Hepatocyte (in vitro differentiated cells): ENCODE data around the gene GPM6B. TPM values are rescaled to one million over a fixed set of nuclear protein-coding genes. Genes with fewer than 3 reads are reported as not detected.

Experiments used
- DNase-seq: peaks from one replicate; pipeline ENCODE4 v3.0.0-alpha.2; 2016; ENCODE audit warnings: low spot score
- H2AFZ ChIP-seq: fragments of 200-600 bp; sonication (generic); 2 replicates; pipeline ENCODE4 v1.6.0; 2016; ENCODE audit warnings: antibody characterized with exemption, mild to moderate bottlenecking
- H3K27ac ChIP-seq: fragments of 200-600 bp; sonication (generic); 2 replicates; pipeline ENCODE4 v1.5.1; 2016; ENCODE audit warnings: mild to moderate bottlenecking
- H3K27me3 ChIP-seq: fragments of 200-600 bp; sonication (generic); 2 replicates; pipeline ENCODE4 v1.6.1; 2016
- H3K36me3 ChIP-seq: fragments of 200-600 bp; sonication (generic); replicated peaks from 2 replicates; pipeline ENCODE4 v1.5.1; 2016; ENCODE audit warnings: low read depth; ENCODE audit not compliant: insufficient read depth
- H3K4me1 ChIP-seq: fragments of 200-600 bp; sonication (generic); 2 replicates; pipeline ENCODE4 v1.5.1; 2016; ENCODE audit warnings: mild to moderate bottlenecking, moderate library complexity; ENCODE audit not compliant: insufficient read depth
- H3K4me2 ChIP-seq: fragments of 200-600 bp; sonication (generic); 2 replicates; pipeline ENCODE4 v1.6.0; 2016
- H3K4me3 ChIP-seq: fragments of 200-600 bp; sonication (generic); 2 replicates; pipeline ENCODE4 v1.5.1; 2016; ENCODE audit warnings: mild to moderate bottlenecking
- H3K79me2 ChIP-seq: fragments of 200-600 bp; sonication (generic); 2 replicates; pipeline ENCODE4 v1.6.0; 2017; ENCODE audit warnings: mild to moderate bottlenecking
- H3K9me2 ChIP-seq: fragments of 200-600 bp; sonication (generic); replicated peaks from 2 replicates; pipeline ENCODE4 v1.6.0; 2017; ENCODE audit warnings: mild to moderate bottlenecking; ENCODE audit not compliant: insufficient read depth
- H3K9me3 ChIP-seq: fragments of 200-600 bp; sonication (generic); 2 replicates; pipeline ENCODE4 v1.5.1; 2016; ENCODE audit warnings: low read depth, mild to moderate bottlenecking
- H4K20me1 ChIP-seq: fragments of 200-600 bp; sonication (generic); 2 replicates; pipeline ENCODE4 v1.6.0; 2016; ENCODE audit warnings: mild to moderate bottlenecking; ENCODE audit not compliant: insufficient read depth, poor library complexity, severe bottlenecking
- CTCF ChIP-seq: fragments of 200-600 bp; sonication (generic); IDR thresholded peaks from 2 replicates; pipeline ENCODE4 v1.5.1; 2016; ENCODE audit warnings: antibody characterized with exemption, mild to moderate bottlenecking; ENCODE audit not compliant: poor library complexity
- EZH2 ChIP-seq: fragments of 200-600 bp; sonication (generic); IDR thresholded peaks from 2 replicates; pipeline ENCODE4 v1.6.1; 2016; ENCODE audit warnings: antibody characterized with exemption, mild to moderate bottlenecking, borderline replicate concordance
- EZH2phosphoT487 ChIP-seq: fragments of 200-600 bp; sonication (generic); IDR thresholded peaks from one replicate; pipeline ENCODE4 v1.6.1; 2018; ENCODE audit warnings: antibody characterized with exemption, mild to moderate bottlenecking, low read depth, moderate library complexity; ENCODE audit not compliant: unreplicated experiment, severe bottlenecking
- WGBS: methylation state at CpG from one replicate; pipeline ENCODE4 v1.1.6; 2016; ENCODE audit warnings: low lambda C conversion rate; ENCODE audit errors: missing lambda C conversion rate; 5-methylcytosine and 5-hydroxymethylcytosine counted together
- polyA plus RNA-seq: library from polyadenylated mRNA; unstranded; fragments of >200 nt; fragmentation: Nextera tagmentation; extraction: Ambion mirVana; gene quantifications from 2 replicates; pipeline ENCODE4 v1.2.1, GENCODE V29; 2016
- total RNA-seq: library from RNA; depleted of rRNA; stranded (reverse); fragments of >200 nt; gene quantifications from 2 replicates; pipeline ENCODE4 v1.2.3, GENCODE V29; 2014

GPM6B gene
- total and polyA plus RNA-seq, 2 experiments from 2014 or later = 6.8 to 9.0 TPM

GRCh38 chrX:13752141-13752540 lies 64.8 kb downstream of the GPM6B start:
- Histone ChIP-seq H3K9me3 (no peaks in the 10 kb centered on the region), H3K27me3 (no peaks in the 10 kb centered on the region), H3K9me2 (no peaks in the 10 kb centered on the region), H3K4me3 (no peak overlapping the region), H2AFZ (no peak overlapping the region), H3K4me1 (no peaks in the 10 kb centered on the region), H3K27ac (no peak overlapping the region), H3K4me2 (no peak overlapping the region), H4K20me1 (no peaks in the 10 kb centered on the region), H3K36me3 (no peaks in the 10 kb centered on the region), H3K79me2 (no peaks in the 10 kb centered on the region)
- DNase-seq = no peak
- WGBS = 67% methylated on average over 3 of the region's 3 CpGs
- TF ChIP-seq EZH2 = no peak
- no peak for TF ChIP-seq EZH2phosphoT487
- no peak for TF ChIP-seq CTCF

GRCh38 chrX:13750812-13751211 lies 66.1 kb downstream of the GPM6B start:
- no peaks in the 10 kb centered on the region for H3K36me3 ChIP-seq
- no peaks in the 10 kb centered on the region for H3K27me3 ChIP-seq
- no peak overlapping the region for H3K4me3 ChIP-seq
- H3K4me1 ChIP-seq = no peaks in the 10 kb centered on the region
- H3K9me2 ChIP-seq = no peaks in the 10 kb centered on the region
- no peak for DNase-seq
- no peaks in the 10 kb centered on the region for H3K79me2 ChIP-seq
- H3K27ac ChIP-seq = no peak overlapping the region
- no peak overlapping the region for H2AFZ ChIP-seq
- no peaks in the 10 kb centered on the region for H4K20me1 ChIP-seq
- H3K4me2 ChIP-seq = no peak overlapping the region
- TF ChIP-seq EZH2 = no peak
- TF ChIP-seq CTCF = no peak
- no peak for TF ChIP-seq EZH2phosphoT487
- H3K9me3 ChIP-seq = no peaks in the 10 kb centered on the region

GRCh38 chrX:13750204-13750603 lies 66.7 kb downstream of the GPM6B start:
- Histone ChIP-seq H3K79me2 (no peaks in the 10 kb centered on the region), H3K27ac (no peak overlapping the region), H3K4me3 (no peak overlapping the region), H3K9me2 (no peaks in the 10 kb centered on the region), H4K20me1 (no peaks in the 10 kb centered on the region), H3K36me3 (no peaks in the 10 kb centered on the region), H3K4me1 (no peaks in the 10 kb centered on the region), H3K4me2 (no peak overlapping the region), H2AFZ (no peak overlapping the region), H3K27me3 (no peaks in the 10 kb centered on the region), H3K9me3 (no peaks in the 10 kb centered on the region)
- DNase-seq = peak; percentile 38
- no peak for TF ChIP-seq EZH2phosphoT487
- TF ChIP-seq CTCF = peak; percentile 55

GRCh38 chrX:13748486-13748885 lies 68.4 kb downstream of the GPM6B start:
- Histone ChIP-seq H3K4me1 (no peaks in the 10 kb centered on the region), H3K27me3 (no peaks in the 10 kb centered on the region), H3K9me2 (no peaks in the 10 kb centered on the region), H2AFZ (no peak overlapping the region), H3K4me3 (no peak overlapping the region), H3K9me3 (no peaks in the 10 kb centered on the region), H3K79me2 (no peaks in the 10 kb centered on the region), H3K27ac (no peak overlapping the region), H4K20me1 (no peaks in the 10 kb centered on the region), H3K4me2 (no peak overlapping the region), H3K36me3 (no peaks in the 10 kb centered on the region)
- 86% methylated on average over 3 of the region's 3 CpGs for WGBS
- no peak for DNase-seq
- TF ChIP-seq CTCF (no peak), EZH2phosphoT487 (no peak), EZH2 (no peak)
